Testis (tissue), 2 donors: ENCODE results near the gene GTF2A1.

Source experiments
- POLR2A ChIP-seq: fragments of 450-650 bp; IDR thresholded peaks from one replicate; pipeline ENCODE4 v1.6.1; 2017; ENCODE audit warnings: antibody characterized with exemption, mild to moderate bottlenecking, moderate library complexity
- TF ChIP-seq, protein P1 (sequence below), 3 experiments: fragments of 450-650 bp in 2 of 3; fragments of 200-600 bp in 1 of 3; sonication (generic) in 1 of 3; IDR thresholded peaks; one replicate each; pipeline ENCODE4 v1.5.1; 2016 to 2019; ENCODE audit warnings: antibody characterized with exemption in 3 of 3, mild to moderate bottlenecking in 2 of 3, moderate library complexity in 1 of 3

DNA sequence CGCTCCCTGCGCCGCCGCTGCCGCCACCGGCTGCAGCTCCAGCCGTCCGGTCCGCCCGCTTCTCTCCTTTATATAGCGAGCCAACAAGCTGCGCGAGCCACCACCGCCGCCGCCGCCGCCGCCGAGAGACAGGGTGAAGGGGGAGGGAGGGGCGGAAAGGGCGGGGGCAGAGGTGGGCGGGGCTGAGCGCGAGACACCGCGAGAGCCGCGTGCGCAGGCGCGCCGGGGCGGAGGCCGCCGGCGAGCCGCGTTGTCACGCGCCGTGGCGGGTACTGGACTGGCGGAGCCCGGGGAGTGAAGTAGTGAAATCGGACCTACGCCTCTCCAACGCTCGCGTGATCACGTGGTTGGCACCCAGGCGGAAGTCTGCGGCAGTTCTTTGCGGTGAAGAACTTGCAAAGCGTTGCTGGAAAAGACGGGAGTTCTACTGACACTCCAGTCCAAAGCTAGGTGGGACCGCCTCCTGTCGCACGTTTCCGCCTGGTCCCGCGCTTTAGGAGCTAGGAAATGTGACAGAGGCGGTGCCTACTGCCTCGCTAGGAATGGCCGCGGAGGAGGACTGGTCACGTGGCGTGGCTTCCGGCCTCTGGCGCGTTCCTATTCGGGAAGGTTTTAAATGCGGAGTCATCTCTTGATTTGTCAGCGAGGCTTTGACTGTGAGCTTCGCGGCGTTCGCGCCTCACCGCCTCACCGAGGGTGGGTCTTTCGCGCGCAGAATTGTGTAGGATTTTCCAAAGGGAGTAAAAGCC lies at the start of gene GTF2A1:
- TF ChIP-seq, protein P1, sequence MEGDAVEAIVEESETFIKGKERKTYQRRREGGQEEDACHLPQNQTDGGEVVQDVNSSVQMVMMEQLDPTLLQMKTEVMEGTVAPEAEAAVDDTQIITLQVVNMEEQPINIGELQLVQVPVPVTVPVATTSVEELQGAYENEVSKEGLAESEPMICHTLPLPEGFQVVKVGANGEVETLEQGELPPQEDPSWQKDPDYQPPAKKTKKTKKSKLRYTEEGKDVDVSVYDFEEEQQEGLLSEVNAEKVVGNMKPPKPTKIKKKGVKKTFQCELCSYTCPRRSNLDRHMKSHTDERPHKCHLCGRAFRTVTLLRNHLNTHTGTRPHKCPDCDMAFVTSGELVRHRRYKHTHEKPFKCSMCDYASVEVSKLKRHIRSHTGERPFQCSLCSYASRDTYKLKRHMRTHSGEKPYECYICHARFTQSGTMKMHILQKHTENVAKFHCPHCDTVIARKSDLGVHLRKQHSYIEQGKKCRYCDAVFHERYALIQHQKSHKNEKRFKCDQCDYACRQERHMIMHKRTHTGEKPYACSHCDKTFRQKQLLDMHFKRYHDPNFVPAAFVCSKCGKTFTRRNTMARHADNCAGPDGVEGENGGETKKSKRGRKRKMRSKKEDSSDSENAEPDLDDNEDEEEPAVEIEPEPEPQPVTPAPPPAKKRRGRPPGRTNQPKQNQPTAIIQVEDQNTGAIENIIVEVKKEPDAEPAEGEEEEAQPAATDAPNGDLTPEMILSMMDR (IDR thresholded peaks at IDR 0.05): peak in 1 of 3 experiments; percentile 9
- peak; percentile 81 for TF ChIP-seq POLR2A
